Endothelial cell of umbilical vein (primary cell): Measurements from ENCODE around the gene OSTM1. TPM values are rescaled to one million over a fixed set of nuclear protein-coding genes. Genes with fewer than 3 reads are reported as not detected.

Experiments
- BruUV-seq: library from RNA; stranded (reverse); fragments of 400-500 nt; replicated peaks from 2 replicates; lab custom pipeline; 2021; lab: Mats Ljungman, UMichigan
- CTCF ChIA-PET: fragments of 300-600, 350-600 bp; sonication (Branson Sonifier 250); formaldehyde crosslinking; loops from one replicate; lab custom pipeline; 2021; ENCODE audit warnings: antibody characterized with exemption, inconsistent platforms; lab: Charles Lee
- POLR2A ChIA-PET: fragments of 300-600, 350-600 bp; sonication (Branson Sonifier 250); formaldehyde crosslinking; loops from one replicate; lab custom pipeline; 2021; ENCODE audit warnings: antibody characterized with exemption, inconsistent platforms; lab: Charles Lee
- DNase-seq: peaks from one replicate; pipeline ENCODE4 v3.0.0-alpha.2; 2011; ENCODE audit warnings: low read depth, low spot score
- FAIRE-seq: peaks from 2 replicates; lab custom pipeline; 2011; peaks lifted over from hg19 to GRCh38; lab: Jason Lieb, UNC
- H2AFZ ChIP-seq: 2 replicates; pipeline ENCODE4 v1.6.0; 2012; ENCODE audit warnings: low read depth, low read length, control low read depth, inconsistent platforms
- H3K27ac ChIP-seq: 2 replicates; pipeline ENCODE4 v1.5.1; 2011; ENCODE audit warnings: low read depth, mild to moderate bottlenecking, control low read depth, low read length, moderate library complexity; ENCODE audit not compliant: insufficient read depth
- H3K27me3 ChIP-seq, 2 experiments: 2 replicates each; pipeline versions ENCODE4 v1.6.0 to v1.6.1; 2011; ENCODE audit warnings: low read length in 2 of 2, mixed read lengths in 1 of 2; ENCODE audit not compliant: control insufficient read depth in 2 of 2, insufficient read depth in 2 of 2
- H3K36me3 ChIP-seq, 2 experiments: 2 replicates in 1 of 2; 3 replicates in 1 of 2; pipeline ENCODE4 v1.5.1; 2011; ENCODE audit warnings: low read length in 2 of 2, mild to moderate bottlenecking in 1 of 2, moderate library complexity in 1 of 2; ENCODE audit not compliant: control insufficient read depth in 2 of 2, insufficient read depth in 2 of 2; ENCODE audit errors: extremely low read depth in 1 of 2
- H3K4me1 ChIP-seq: 3 replicates; pipeline ENCODE4 v1.5.1; 2011; ENCODE audit warnings: mild to moderate bottlenecking, low read length; ENCODE audit not compliant: control insufficient read depth, insufficient read depth; ENCODE audit errors: extremely low read depth
- H3K4me2 ChIP-seq: 2 replicates; pipeline ENCODE4 v1.6.1; 2011; ENCODE audit warnings: low read length, control low read depth, mixed read lengths; ENCODE audit not compliant: insufficient read depth
- H3K4me3 ChIP-seq, 3 experiments: fragments of 200-600 bp in 1 of 3; sonication (generic), shearing (Covaris generic) in 1 of 3; replicated peaks in 1 of 3; 2 replicates each; pipeline ENCODE4 v1.5.1; 2011 to 2016; ENCODE audit warnings: control low read depth in 3 of 3, low read length in 3 of 3, mild to moderate bottlenecking in 2 of 3, inconsistent platforms in 1 of 3, low read depth in 1 of 3, moderate library complexity in 1 of 3; ENCODE audit not compliant: insufficient read depth in 1 of 3
- H3K79me2 ChIP-seq: 2 replicates; pipeline ENCODE4 v1.6.0; 2012; ENCODE audit warnings: low read length, inconsistent platforms; ENCODE audit not compliant: control insufficient read depth, insufficient read depth
- H3K9ac ChIP-seq: replicated peaks from 2 replicates; pipeline ENCODE3; 2011; ENCODE audit warnings: low read length, control low read depth; ENCODE audit not compliant: insufficient read depth; ENCODE audit errors: extremely low read depth
- H3K9me1 ChIP-seq: replicated peaks from 3 replicates; pipeline ENCODE4 v1.6.0; 2011; ENCODE audit warnings: mild to moderate bottlenecking, low read length; ENCODE audit not compliant: control insufficient read depth, insufficient read depth; ENCODE audit errors: extremely low read depth
- H3K9me3 ChIP-seq: replicated peaks from 2 replicates; pipeline ENCODE4 v1.5.1; 2012; ENCODE audit warnings: low read length, inconsistent platforms; ENCODE audit not compliant: control insufficient read depth, insufficient read depth
- H4K20me1 ChIP-seq: replicated peaks from 2 replicates; pipeline ENCODE3; 2011; ENCODE audit warnings: mild to moderate bottlenecking, low read length; ENCODE audit not compliant: control insufficient read depth, insufficient read depth; ENCODE audit errors: extremely low read depth
- EZH2 ChIP-seq: IDR thresholded peaks from 2 replicates; pipeline ENCODE4 v1.6.1; 2012; ENCODE audit warnings: borderline replicate concordance, low read depth, mild to moderate bottlenecking, moderate library complexity, low read length, inconsistent platforms; ENCODE audit not compliant: severe bottlenecking
- FOS ChIP-seq: IDR thresholded peaks from 2 replicates; pipeline ENCODE4 v1.6.1; 2011; ENCODE audit warnings: mild to moderate bottlenecking, low read length, moderate library complexity, borderline replicate concordance; ENCODE audit not compliant: insufficient read depth
- JUN ChIP-seq: IDR thresholded peaks from 2 replicates; pipeline ENCODE4 v1.6.1; 2011; ENCODE audit warnings: borderline replicate concordance, low read depth; ENCODE audit not compliant: insufficient read length, insufficient read depth
- POLR2AphosphoS5 ChIP-seq: IDR thresholded peaks from 2 replicates; pipeline ENCODE4 v1.6.1; 2012; ENCODE audit warnings: low read depth, mild to moderate bottlenecking, control low read depth, low read length, moderate library complexity; ENCODE audit not compliant: insufficient read depth
- dilution Hi-C: fragments of 300-500 bp; cut with MboI; formaldehyde crosslinking; loops from one replicate; pipeline ENCODE4 v1.15.0; 2019; ENCODE audit warnings: low sequenced_read_pairs; ENCODE audit not compliant: extremely low pct_ligation_motif_present
- intact Hi-C: fragments of 100-400 bp; cut with micrococcal nuclease; formaldehyde crosslinking; loops from one replicate; pipeline ENCODE4 v1.10.0; 2022
- polyA plus RNA-seq, 4 experiments: library from polyadenylated mRNA; depleted of rRNA in 3 of 4; stranded (reverse) in 3 of 4; unstranded in 1 of 4; fragments of >200 nt; gene quantifications; 2 replicates each; pipeline versions ENCODE4 v1.2.1 to v1.2.3, GENCODE V29; 2011 to 2012; ENCODE audit warnings: missing spikeins in 1 of 4
- total RNA-seq: library from RNA; stranded (reverse); gene quantifications from 2 replicates; pipeline ENCODE4 v1.2.3, GENCODE V29; 2021
- TF ChIP-seq, protein P1 (sequence below), 2 donors: IDR thresholded peaks; 1 replicate in 1 of 2; 2 replicates in 1 of 2; pipeline ENCODE4 v1.5.1; 2011; ENCODE audit warnings: low read length in 2 of 2, mild to moderate bottlenecking in 2 of 2, moderate library complexity in 2 of 2, control low read depth in 1 of 2, inconsistent platforms in 1 of 2, low read depth in 1 of 2; ENCODE audit not compliant: insufficient read depth in 1 of 2; ENCODE audit errors: extremely low read depth in 1 of 2

Gene OSTM1
- total and polyA plus RNA-seq, 2 donors (not counting 3 experiments of a cell fraction or from before 2014, with no cell fraction given): 23.1 to 26.4 TPM

DNA sequence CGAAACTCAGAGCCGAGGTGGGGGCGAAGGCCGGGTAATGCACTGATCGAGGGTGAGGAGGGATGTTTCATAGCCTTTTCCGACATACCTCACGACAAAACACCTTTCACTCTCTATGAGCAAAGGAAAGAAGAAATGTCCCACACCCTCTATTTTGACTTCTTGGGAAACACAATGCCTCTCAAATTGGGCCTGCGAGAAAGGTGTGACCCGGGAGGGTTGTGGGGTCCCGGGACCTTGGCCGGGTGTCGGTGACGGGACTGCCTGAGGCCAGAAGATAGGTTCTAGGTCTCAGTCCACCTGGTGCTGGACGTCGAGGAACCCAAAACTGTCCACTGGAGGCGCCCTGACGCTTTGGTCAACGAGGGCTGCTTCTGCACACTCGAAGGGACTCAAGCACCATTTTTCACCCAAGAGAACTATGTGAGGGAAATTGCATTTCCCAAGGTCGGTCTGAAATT, 41.1 kb upstream of the OSTM1 start:
- peak; percentile 73 for FAIRE-seq
- ChIA-PET POLR2A (no interaction called here), CTCF (interaction anchor here (0.8 to 6.8 kb wide), 8 partner anchors 18 to 413 kb away, joined by 3 to 212 read pairs (median 6); partner anchors contain the start of gene SNX3)
- no peaks in the 10 kb centered on the region for H3K9me3 ChIP-seq
- peak overlapping the region; percentile 44 for H3K4me2 ChIP-seq
- no peaks in the 10 kb centered on the region for H3K9me1 ChIP-seq
- H3K9ac ChIP-seq: no peak overlapping the region
- no peaks in the 10 kb centered on the region for H3K79me2 ChIP-seq
- H3K27ac ChIP-seq: no peak overlapping the region
- no peaks in the 10 kb centered on the region for H3K36me3 ChIP-seq
- peaks cover 25% of the 10 kb centered on the region for H3K4me1 ChIP-seq
- dilution Hi-C loops (no loop called here), intact Hi-C loops (loop anchor here (2.0 kb wide), 1 partner anchor 53 kb away; no protein-coding TSS in a partner anchor)
- no peaks in the 10 kb centered on the region for H4K20me1 ChIP-seq
- H3K27me3 ChIP-seq: peaks cover 67 to 74% of the 10 kb centered on the region in 2 experiments
- peak; percentile 36 for DNase-seq
- no peak for TF ChIP-seq JUN
- peak; percentile 80 for TF ChIP-seq EZH2
- TF ChIP-seq, protein P1, sequence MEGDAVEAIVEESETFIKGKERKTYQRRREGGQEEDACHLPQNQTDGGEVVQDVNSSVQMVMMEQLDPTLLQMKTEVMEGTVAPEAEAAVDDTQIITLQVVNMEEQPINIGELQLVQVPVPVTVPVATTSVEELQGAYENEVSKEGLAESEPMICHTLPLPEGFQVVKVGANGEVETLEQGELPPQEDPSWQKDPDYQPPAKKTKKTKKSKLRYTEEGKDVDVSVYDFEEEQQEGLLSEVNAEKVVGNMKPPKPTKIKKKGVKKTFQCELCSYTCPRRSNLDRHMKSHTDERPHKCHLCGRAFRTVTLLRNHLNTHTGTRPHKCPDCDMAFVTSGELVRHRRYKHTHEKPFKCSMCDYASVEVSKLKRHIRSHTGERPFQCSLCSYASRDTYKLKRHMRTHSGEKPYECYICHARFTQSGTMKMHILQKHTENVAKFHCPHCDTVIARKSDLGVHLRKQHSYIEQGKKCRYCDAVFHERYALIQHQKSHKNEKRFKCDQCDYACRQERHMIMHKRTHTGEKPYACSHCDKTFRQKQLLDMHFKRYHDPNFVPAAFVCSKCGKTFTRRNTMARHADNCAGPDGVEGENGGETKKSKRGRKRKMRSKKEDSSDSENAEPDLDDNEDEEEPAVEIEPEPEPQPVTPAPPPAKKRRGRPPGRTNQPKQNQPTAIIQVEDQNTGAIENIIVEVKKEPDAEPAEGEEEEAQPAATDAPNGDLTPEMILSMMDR (IDR thresholded peaks at IDR 0.05; ENCODE audit: extremely low read depth in 1 of 2, insufficient read depth in 1 of 2, low read depth in 1 of 2, low read length in 2 of 2): peak; percentile 50 to 63
- no peak for TF ChIP-seq FOS
- TF ChIP-seq POLR2AphosphoS5: no peak
- H2AFZ ChIP-seq: no peak overlapping the region
- no TSS peak for BruUV-seq
- no peak overlapping the region for H3K4me3 ChIP-seq
